GM04503 (cell line): Measurements from ENCODE around the gene MROH7.
"Not testable (repeated sequence)": the region's sequence is repeated elsewhere in the genome, so short reads cannot be mapped to it uniquely, and the experiment has no call there.

Source experiments
- DNase-seq: peaks from one replicate; pipeline ENCODE4 v3.0.0-alpha.2; 2012; ENCODE audit warnings: low read depth

Gene MROH7

GRCh38 chr1:54610048-54610447 lies 31.5 kb upstream of the MROH7 start:
- DNase-seq: no peak

- DNase-seq: no peak
These were observed 30.7 kb upstream of the MROH7 start for GRCh38 chr1:54610601-54611580.

- no peak for DNase-seq
These were observed 30.0 kb upstream of the MROH7 start for GRCh38 chr1:54611621-54612020.

GRCh38 chr1:54614024-54614423 lies 27.6 kb upstream of the MROH7 start:
- DNase-seq: no peak

- no peak for DNase-seq
These were observed 27.0 kb upstream of the MROH7 start for GRCh38 chr1:54614563-54614962.

- no peak for DNase-seq
These were observed 25.9 kb upstream of the MROH7 start for GRCh38 chr1:54615531-54616279.

GRCh38 chr1:54619749-54620148 lies 21.8 kb upstream of the MROH7 start:
- DNase-seq: no peak

- DNase-seq: no peak
These were observed 18.2 kb upstream of the MROH7 start, which contains the start of gene FAM151A for GRCh38 chr1:54623216-54624007. Gene FAM151A (minus strand): TSS chr1:54623525. CDS start chr1:54623395, 130 bp downstream.

- no peak for DNase-seq
These were observed 16.8 kb upstream of the MROH7 start for GRCh38 chr1:54624466-54625464.

- DNase-seq: no peak
These were observed 14.4 kb upstream of the MROH7 start for GRCh38 chr1:54627196-54627595.

- not testable (repeated sequence) for DNase-seq
These were observed 5.8 kb upstream of the MROH7 start for GRCh38 chr1:54635804-54636203.

- not testable (repeated sequence) for DNase-seq
These were observed 4.8 kb upstream of the MROH7 start for GRCh38 chr1:54636461-54637446.

GRCh38 chr1:54640361-54640760 lies 1.2 kb upstream of the MROH7 start:
- DNase-seq: no peak

GRCh38 chr1:54643736-54644135 lies 2.1 kb downstream of the MROH7 start:
- DNase-seq: no peak

- DNase-seq: no peak
These were observed 4.5 kb downstream of the MROH7 start for GRCh38 chr1:54645806-54646676.

GRCh38 chr1:54649130-54649898 lies 7.7 kb downstream of the MROH7 start:
- no peak for DNase-seq

GRCh38 chr1:54649921-54650320 lies 8.3 kb downstream of the MROH7 start:
- no peak for DNase-seq

GRCh38 chr1:54650417-54650816 lies 8.8 kb downstream of the MROH7 start:
- no peak for DNase-seq
